CD8-positive, alpha-beta memory T cell (primary cell): ENCODE measurements around the gene SCN1A. TPM values are rescaled to one million over a fixed set of nuclear protein-coding genes. Genes with fewer than 3 reads are reported as not detected.

Experiments
- CTCF ChIA-PET: fragments of 350-600 bp; sonication (Branson Sonifier 250); formaldehyde crosslinking; loops from one replicate; lab custom pipeline; 2021; ENCODE audit warnings: antibody characterized with exemption; lab: Charles Lee
- POLR2A ChIA-PET: fragments of 350-600 bp; sonication (Branson Sonifier 250); formaldehyde crosslinking; loops from one replicate; lab custom pipeline; 2021; ENCODE audit warnings: antibody characterized with exemption; lab: Charles Lee
- DNase-seq, 5 donors: peaks; one replicate each; pipeline versions ENCODE4 v3.0.0 to v3.0.0-alpha.2; 2020 to 2022; ENCODE audit warnings: mixed read lengths in 1 of 5
- H3K27ac ChIP-seq: one replicate; pipeline ENCODE4 v1.7.0; 2013; ENCODE audit warnings: low read depth, mild to moderate bottlenecking, low read length, moderate library complexity
- H3K27me3 ChIP-seq: 2 replicates; pipeline ENCODE4 v1.7.0; 2013; ENCODE audit warnings: low read length, mild to moderate bottlenecking; ENCODE audit not compliant: insufficient read depth, poor library complexity, severe bottlenecking
- H3K36me3 ChIP-seq: 2 replicates; pipeline ENCODE4 v1.7.0; 2013; ENCODE audit warnings: mild to moderate bottlenecking, low read length, moderate library complexity; ENCODE audit not compliant: insufficient read depth
- H3K4me1 ChIP-seq: 2 replicates; pipeline ENCODE4 v1.7.0; 2013; ENCODE audit warnings: mild to moderate bottlenecking, low read length, moderate library complexity; ENCODE audit not compliant: insufficient read depth
- H3K4me3 ChIP-seq: 2 replicates; pipeline ENCODE4 v1.7.0; 2013; ENCODE audit warnings: mild to moderate bottlenecking, low read length
- H3K9me3 ChIP-seq: 2 replicates; pipeline ENCODE4 v1.7.0; 2013; ENCODE audit warnings: mild to moderate bottlenecking, low read length
- H3K27ac Mint-ChIP-seq, 8 donors: one replicate each; pipeline ENCODE4 v1.8.0; 2020 to 2021; ENCODE audit warnings: mixed read lengths in 8 of 8, mild to moderate bottlenecking in 6 of 8, inconsistent platforms in 3 of 8, moderate library complexity in 3 of 8
- H3K27me3 Mint-ChIP-seq, 2 donors: one replicate each; pipeline ENCODE4 v1.8.0; 2020 to 2021; ENCODE audit warnings: mixed read lengths in 2 of 2, mild to moderate bottlenecking in 1 of 2, moderate library complexity in 1 of 2
- H3K36me3 Mint-ChIP-seq, 3 donors: one replicate each; pipeline ENCODE4 v1.8.0; 2020 to 2021; ENCODE audit warnings: mixed read lengths in 3 of 3, inconsistent platforms in 1 of 3, mild to moderate bottlenecking in 1 of 3
- H3K4me1 Mint-ChIP-seq, 3 donors: one replicate each; pipeline ENCODE4 v1.8.0; 2020 to 2021; ENCODE audit warnings: mixed read lengths in 3 of 3, inconsistent platforms in 1 of 3, mild to moderate bottlenecking in 1 of 3
- H3K4me3 Mint-ChIP-seq, 7 donors: one replicate each; pipeline ENCODE4 v1.8.0; 2020 to 2021; ENCODE audit warnings: mixed read lengths in 7 of 7, mild to moderate bottlenecking in 6 of 7, moderate library complexity in 4 of 7, inconsistent platforms in 2 of 7
- H3K9me3 Mint-ChIP-seq, 5 donors: one replicate each; pipeline ENCODE4 v1.8.0; 2020 to 2022; ENCODE audit warnings: mixed read lengths in 5 of 5, mild to moderate bottlenecking in 3 of 5, moderate library complexity in 2 of 5, inconsistent platforms in 1 of 5
- polyA plus RNA-seq: library from polyadenylated mRNA; unstranded; fragments of 300-500 nt; fragmentation: Illumina TruSeq; gene quantifications from one replicate; pipeline ENCODE4 v1.2.3, GENCODE V29; 2021
- total RNA-seq, 2 experiments: library from RNA; stranded (reverse); gene quantifications; one replicate each; pipeline ENCODE4 v1.2.3, GENCODE V29; 2021

Gene SCN1A
- total and polyA plus RNA-seq, 3 experiments from 2014 or later, result not detected

DNA sequence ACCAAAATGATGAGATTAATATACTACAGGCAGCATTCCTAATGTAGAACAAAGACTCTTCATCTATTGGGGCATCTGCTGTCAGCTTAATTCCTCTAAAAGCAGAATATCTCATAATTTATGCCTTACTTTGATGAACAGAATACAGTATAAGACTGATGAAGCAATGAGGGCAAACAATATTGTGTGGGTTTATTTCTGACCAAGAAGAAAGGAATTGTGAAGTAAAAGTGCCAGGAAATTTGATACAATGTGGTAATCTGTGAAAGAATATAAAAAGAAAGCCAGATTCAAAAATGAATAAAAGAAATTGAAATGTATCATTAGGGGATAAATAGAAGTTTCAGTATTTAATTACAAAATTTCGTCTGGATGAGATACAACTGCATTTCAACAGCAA is 95.5 kb downstream of the SCN1A start:
- CTCF ChIA-PET, result no interaction called here
- H3K27ac Mint-ChIP-seq, result no peak overlapping the region

DNA sequence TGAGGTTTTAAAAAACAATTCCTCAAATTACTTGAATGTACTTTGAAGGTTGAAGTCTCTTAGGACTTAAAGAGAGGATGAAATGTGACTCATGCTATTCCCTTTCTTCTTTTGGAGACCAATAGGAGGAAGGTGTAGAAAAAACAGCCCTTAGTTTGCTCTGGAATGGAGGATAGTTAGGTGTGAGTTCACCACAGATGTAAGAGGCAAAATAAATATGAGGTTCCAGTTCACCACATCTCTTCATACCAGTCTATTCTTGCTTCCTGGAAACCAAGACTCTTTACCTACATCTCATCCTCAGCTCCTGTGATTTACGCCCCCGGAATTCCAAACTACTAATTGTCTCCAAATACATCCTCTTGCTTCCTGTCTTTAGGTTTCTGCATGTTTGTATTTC is 96.8 kb downstream of the SCN1A start:
- Mint-ChIP-seq H3K4me1 (no peaks in the 10 kb centered on the region), H3K36me3 (no peaks in the 10 kb centered on the region), H3K27me3 (peaks cover 3 to 8% of the 10 kb centered on the region in 2 donors), H3K27ac (no peak overlapping the region), H3K4me3 (no peak overlapping the region), H3K9me3 (no peaks in the 10 kb centered on the region)
- no peaks in the 10 kb centered on the region for H3K36me3 ChIP-seq
- H3K27me3 ChIP-seq, result no peaks in the 10 kb centered on the region
- DNase-seq, result no peak
- ChIA-PET CTCF (no interaction called here), POLR2A (no interaction called here)
- H3K27ac ChIP-seq, result no peak overlapping the region
- no peaks in the 10 kb centered on the region for H3K9me3 ChIP-seq
- H3K4me3 ChIP-seq, result no peak overlapping the region
- H3K4me1 ChIP-seq, result no peaks in the 10 kb centered on the region

More for the DNA sequence above, 95.5 kb downstream of the SCN1A start:
- Histone ChIP-seq H3K9me3 (no peaks in the 10 kb centered on the region), H3K36me3 (no peaks in the 10 kb centered on the region), H3K4me3 (no peak overlapping the region), H3K4me1 (no peaks in the 10 kb centered on the region), H3K27ac (no peak overlapping the region), H3K27me3 (no peaks in the 10 kb centered on the region)
- POLR2A ChIA-PET, result no interaction called here
- Mint-ChIP-seq H3K27me3 (peaks cover 3 to 8% of the 10 kb centered on the region in 2 donors), H3K9me3 (no peaks in the 10 kb centered on the region), H3K36me3 (no peaks in the 10 kb centered on the region), H3K4me3 (no peak overlapping the region), H3K4me1 (no peaks in the 10 kb centered on the region)
- DNase-seq, result no peak

DNA sequence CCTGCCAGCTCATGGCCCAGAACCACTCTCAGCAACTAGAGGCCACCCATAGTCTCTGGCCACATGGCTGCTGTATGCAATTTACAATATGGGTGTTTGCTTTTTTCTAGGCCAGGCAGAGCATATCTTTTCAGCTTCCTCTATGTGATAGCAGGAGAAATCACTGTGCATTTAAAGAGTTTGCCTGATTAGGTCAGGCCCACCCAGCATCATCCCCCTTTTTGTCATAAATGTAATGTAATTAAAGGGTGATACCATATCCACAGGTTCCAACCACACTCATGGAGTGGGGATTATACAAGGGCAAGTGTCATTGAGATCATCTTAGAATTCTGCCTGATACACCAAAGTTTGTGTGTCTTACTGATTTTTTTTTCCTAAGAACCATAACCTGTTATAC is 102.5 kb downstream of the SCN1A start:
- Histone ChIP-seq H3K4me3 (no peak overlapping the region), H3K27me3 (no peaks in the 10 kb centered on the region), H3K36me3 (no peaks in the 10 kb centered on the region), H3K4me1 (no peaks in the 10 kb centered on the region), H3K27ac (peak overlapping the region; percentile 7), H3K9me3 (no peaks in the 10 kb centered on the region)
- H3K9me3 Mint-ChIP-seq, result no peaks in the 10 kb centered on the region
- H3K27ac Mint-ChIP-seq, result no peak overlapping the region
- no peaks in the 10 kb centered on the region for H3K36me3 Mint-ChIP-seq
- CTCF ChIA-PET, result no interaction called here
- no peak overlapping the region for H3K4me3 Mint-ChIP-seq
- no peaks in the 10 kb centered on the region for H3K4me1 Mint-ChIP-seq
- H3K27me3 Mint-ChIP-seq, result peaks cover 3 to 12% of the 10 kb centered on the region in 2 donors
- DNase-seq, result no peak
- POLR2A ChIA-PET, result no interaction called here

DNA sequence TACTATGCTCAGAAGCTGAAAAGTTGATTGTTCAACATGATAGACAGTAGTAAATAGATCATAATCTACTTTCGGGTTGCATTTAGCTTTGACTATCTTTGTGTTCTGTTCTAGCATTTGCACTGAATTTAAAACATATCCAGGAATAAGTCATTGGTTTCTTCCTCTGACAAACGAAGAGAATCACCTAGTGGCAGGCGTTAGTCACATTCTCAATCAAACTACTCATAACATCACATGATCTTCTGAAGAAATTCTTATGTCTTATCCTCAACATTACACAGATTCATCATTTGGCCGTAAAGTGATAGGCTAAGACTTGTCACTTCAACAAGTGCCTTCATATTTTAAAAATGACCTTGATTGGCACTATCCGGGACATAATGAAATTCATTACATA is 110.6 kb downstream of the SCN1A start:
- ChIA-PET CTCF (no interaction called here), POLR2A (no interaction called here)
- no peaks in the 10 kb centered on the region for H3K9me3 Mint-ChIP-seq

DNA sequence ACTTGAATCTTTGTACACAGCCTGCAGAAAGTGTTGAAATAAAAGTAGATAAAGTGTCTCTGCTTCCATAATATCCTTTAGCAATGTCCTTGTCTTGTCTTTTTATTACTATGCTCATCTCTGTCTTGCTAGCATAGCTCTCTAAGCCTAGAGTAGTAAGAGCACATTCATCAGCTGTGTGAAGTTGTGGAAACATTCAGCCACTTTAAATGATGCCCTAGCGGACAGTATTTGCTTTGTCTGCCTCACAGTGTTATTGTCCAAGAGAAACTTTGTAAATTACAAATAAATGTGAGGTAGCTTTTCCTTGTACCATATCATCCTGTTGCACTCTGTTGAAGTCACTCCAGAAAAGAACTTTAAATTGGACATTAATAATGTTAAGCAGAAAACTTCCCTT is 113.9 kb downstream of the SCN1A start:
- ChIA-PET POLR2A (no interaction called here), CTCF (no interaction called here)
- Mint-ChIP-seq H3K36me3 (no peaks in the 10 kb centered on the region), H3K4me3 (no peak overlapping the region), H3K27ac (no peak overlapping the region), H3K9me3 (no peaks in the 10 kb centered on the region), H3K4me1 (no peaks in the 10 kb centered on the region), H3K27me3 (peaks cover 0 to 6% of the 10 kb centered on the region in 2 donors)
- Histone ChIP-seq H3K36me3 (no peaks in the 10 kb centered on the region), H3K27me3 (no peaks in the 10 kb centered on the region), H3K4me3 (no peak overlapping the region), H3K27ac (no peak overlapping the region), H3K4me1 (no peaks in the 10 kb centered on the region), H3K9me3 (no peaks in the 10 kb centered on the region)
- no peak for DNase-seq

More for the DNA sequence above, 110.6 kb downstream of the SCN1A start:
- DNase-seq, result no peak
- Histone ChIP-seq H3K4me3 (no peak overlapping the region), H3K9me3 (no peaks in the 10 kb centered on the region), H3K27me3 (no peaks in the 10 kb centered on the region), H3K27ac (no peak overlapping the region), H3K4me1 (no peaks in the 10 kb centered on the region), H3K36me3 (no peaks in the 10 kb centered on the region)
- no peaks in the 10 kb centered on the region for H3K36me3 Mint-ChIP-seq
- no peaks in the 10 kb centered on the region for H3K4me1 Mint-ChIP-seq
- H3K27ac Mint-ChIP-seq, result no peak overlapping the region
- peaks cover 7 to 11% of the 10 kb centered on the region in 2 donors for H3K27me3 Mint-ChIP-seq
- H3K4me3 Mint-ChIP-seq, result no peak overlapping the region

DNA sequence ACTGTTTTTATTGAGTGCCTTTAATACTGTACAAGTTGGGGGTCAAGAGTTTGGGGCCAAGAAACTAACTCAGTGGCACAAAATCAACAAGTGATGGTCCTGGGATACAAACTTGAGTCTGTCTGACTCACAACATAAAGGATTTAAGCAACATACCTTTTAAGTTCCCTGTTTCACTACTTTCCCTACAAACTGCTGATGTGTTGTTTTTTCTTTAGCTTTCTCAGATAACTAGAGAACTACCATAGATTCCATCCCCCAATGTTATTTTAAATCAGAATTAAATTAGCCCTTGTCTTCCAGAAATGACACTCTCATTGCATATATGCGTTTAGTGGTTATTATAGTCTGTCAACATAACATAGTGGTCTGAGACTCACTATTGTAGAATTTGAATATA is 116.2 kb downstream of the SCN1A start:
- H3K27me3 ChIP-seq, result no peaks in the 10 kb centered on the region
- CTCF ChIA-PET, result no interaction called here
- Mint-ChIP-seq H3K27me3 (peaks cover 3 to 8% of the 10 kb centered on the region in 2 donors), H3K4me1 (no peaks in the 10 kb centered on the region), H3K36me3 (no peaks in the 10 kb centered on the region), H3K27ac (no peak overlapping the region), H3K4me3 (no peak overlapping the region), H3K9me3 (no peaks in the 10 kb centered on the region)
- H3K9me3 ChIP-seq, result no peaks in the 10 kb centered on the region
- H3K4me1 ChIP-seq, result no peaks in the 10 kb centered on the region
- H3K36me3 ChIP-seq, result no peaks in the 10 kb centered on the region
- no peak for DNase-seq
- no peak overlapping the region for H3K4me3 ChIP-seq
- H3K27ac ChIP-seq, result no peak overlapping the region
- POLR2A ChIA-PET, result no interaction called here

DNA sequence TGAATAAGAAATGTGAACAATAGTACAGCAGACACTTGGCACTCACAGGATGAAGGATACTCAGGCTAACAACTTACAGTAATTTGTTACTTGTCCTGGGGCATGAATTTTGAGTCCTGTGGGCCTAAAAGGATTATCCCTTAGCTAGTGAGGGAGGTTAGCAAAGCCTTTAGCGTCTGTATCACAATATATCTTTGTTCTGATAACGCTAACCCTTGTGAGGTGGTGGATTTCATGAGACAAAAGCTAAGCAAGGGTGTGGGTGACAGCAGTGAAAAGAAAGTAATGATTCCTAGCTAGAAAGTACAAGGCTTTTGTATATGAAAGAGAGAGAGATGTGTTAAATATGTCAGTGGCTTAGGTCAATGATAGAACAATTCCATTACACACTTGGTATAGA is 127.4 kb downstream of the SCN1A start:
- no peak for DNase-seq
- no peaks in the 10 kb centered on the region for H3K9me3 Mint-ChIP-seq

DNA sequence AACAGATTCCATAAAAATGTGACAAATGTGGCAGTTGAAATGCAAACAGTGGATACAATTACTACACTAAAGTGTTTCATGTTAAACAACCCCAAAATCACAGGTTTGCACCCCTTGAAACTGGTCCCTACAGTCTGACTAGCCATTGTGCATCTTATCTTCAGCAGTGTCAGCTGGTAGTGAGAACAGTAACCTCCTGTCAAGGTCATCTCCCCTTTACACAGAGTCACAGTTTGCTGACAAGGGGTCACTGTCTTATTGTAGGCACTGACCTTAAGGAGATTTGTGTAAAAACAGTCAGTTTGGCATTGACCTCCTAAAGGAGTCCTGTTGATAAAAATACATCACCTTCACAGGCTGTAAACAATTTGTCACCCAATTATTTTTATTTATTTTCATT is 137.0 kb downstream of the SCN1A start:
- DNase-seq, result no peak
- Histone ChIP-seq H3K4me3 (no peak overlapping the region), H3K9me3 (no peaks in the 10 kb centered on the region), H3K36me3 (no peaks in the 10 kb centered on the region), H3K27ac (no peak overlapping the region), H3K4me1 (no peaks in the 10 kb centered on the region), H3K27me3 (no peaks in the 10 kb centered on the region)
- H3K27ac Mint-ChIP-seq, result no peak overlapping the region
- no peaks in the 10 kb centered on the region for H3K36me3 Mint-ChIP-seq
- no peaks in the 10 kb centered on the region for H3K4me1 Mint-ChIP-seq
- H3K27me3 Mint-ChIP-seq, result peaks cover 1 to 28% of the 10 kb centered on the region in 2 donors
- H3K9me3 Mint-ChIP-seq, result no peaks in the 10 kb centered on the region
- CTCF ChIA-PET, result no interaction called here
- POLR2A ChIA-PET, result no interaction called here
- no peak overlapping the region for H3K4me3 Mint-ChIP-seq

More for the DNA sequence above, 127.4 kb downstream of the SCN1A start:
- Histone ChIP-seq H3K4me1 (no peaks in the 10 kb centered on the region), H3K36me3 (no peaks in the 10 kb centered on the region), H3K27me3 (no peaks in the 10 kb centered on the region), H3K9me3 (no peaks in the 10 kb centered on the region), H3K4me3 (no peak overlapping the region), H3K27ac (no peak overlapping the region)
- CTCF ChIA-PET, result no interaction called here
- Mint-ChIP-seq H3K27me3 (peaks cover 5 to 15% of the 10 kb centered on the region in 2 donors), H3K4me1 (no peaks in the 10 kb centered on the region), H3K36me3 (no peaks in the 10 kb centered on the region), H3K4me3 (no peak overlapping the region), H3K27ac (no peak overlapping the region)
- POLR2A ChIA-PET, result no interaction called here

DNA sequence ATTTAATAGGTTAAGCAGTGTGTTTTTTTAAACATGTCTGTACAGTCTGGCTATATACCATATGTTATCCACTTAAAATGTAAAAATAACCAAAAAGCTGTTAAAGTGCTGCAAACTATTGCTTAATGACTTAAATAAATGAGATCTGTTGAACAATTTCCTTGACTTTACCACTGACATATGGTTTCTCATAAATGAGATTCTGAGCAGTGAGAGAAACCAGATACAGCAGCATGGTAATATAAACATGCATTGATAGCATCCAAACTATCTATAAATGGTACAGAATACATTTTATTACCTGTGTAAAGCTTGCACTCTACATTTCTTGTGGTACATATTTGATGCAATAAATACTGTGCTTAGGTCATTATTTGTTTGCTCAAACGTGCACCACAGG is 138.0 kb downstream of the SCN1A start:
- no peak overlapping the region for H3K4me3 Mint-ChIP-seq
- H3K36me3 Mint-ChIP-seq, result no peaks in the 10 kb centered on the region
- peaks cover 5 to 28% of the 10 kb centered on the region in 2 donors for H3K27me3 Mint-ChIP-seq
- POLR2A ChIA-PET, result no interaction called here
- H3K36me3 ChIP-seq, result no peaks in the 10 kb centered on the region
- no peaks in the 10 kb centered on the region for H3K27me3 ChIP-seq
- no peak overlapping the region for H3K4me3 ChIP-seq
- no peak for DNase-seq
- H3K27ac ChIP-seq, result no peak overlapping the region
- no peaks in the 10 kb centered on the region for H3K9me3 Mint-ChIP-seq
- CTCF ChIA-PET, result no interaction called here
- no peaks in the 10 kb centered on the region for H3K9me3 ChIP-seq
- no peaks in the 10 kb centered on the region for H3K4me1 Mint-ChIP-seq
- no peak overlapping the region for H3K27ac Mint-ChIP-seq
- no peaks in the 10 kb centered on the region for H3K4me1 ChIP-seq
